ENCODE measurements around the gene CCL4L2. TPM values are rescaled to one million over a fixed set of nuclear protein-coding genes. Genes with fewer than 3 reads are reported as not detected.

Gene CCL4L2
- polyA plus RNA-seq, 1 of the 3 experiments (the other 2 are of a cell fraction): not detected

GRCh38 chr17:36212966-36213365 lies 2.1 kb downstream of the CCL4L2 start:
- H3K9me3 ChIP-seq: no peaks in the 10 kb centered on the region
- H3K27me3 ChIP-seq (ENCODE audit: insufficient read depth): peaks cover 27% of the 10 kb centered on the region; the same call in 1 of the 2 replicates
- 22% methylated on average over 3 of the region's 3 CpGs for WGBS (ENCODE audit: low lambda C conversion rate)
- no peak for DNase-seq
- H3K9ac ChIP-seq: no peak overlapping the region
- H2AFZ ChIP-seq (ENCODE audit: low read depth): no peak overlapping the region
- no peak overlapping the region for H3K4me3 ChIP-seq (ENCODE audit: low read depth in 2 of 2, low read length in 1 of 2)
- no peak overlapping the region for H3K27ac ChIP-seq (ENCODE audit: low read depth in 2 of 2, low read length in 1 of 2)
- no peaks in the 10 kb centered on the region for H3F3A ChIP-seq (replicated peaks; ENCODE audit: insufficient read depth)
- H3K79me2 ChIP-seq (ENCODE audit: insufficient read depth): no peaks in the 10 kb centered on the region
- no peaks in the 10 kb centered on the region for H3K9me2 ChIP-seq
- ChIA-PET POLR2A (no interaction called here), CTCF (no interaction called here)
- H4K20me1 ChIP-seq (ENCODE audit: insufficient read depth): no peaks in the 10 kb centered on the region
- no peaks in the 10 kb centered on the region for H3K4me1 ChIP-seq (ENCODE audit: control insufficient read depth in 1 of 2, insufficient read depth in 2 of 2, low read depth in 1 of 2, low read length in 1 of 2)
- H3K4me2 ChIP-seq: no peak overlapping the region
- no peaks in the 10 kb centered on the region for H3K36me3 ChIP-seq (replicated peaks in 1 of 2; ENCODE audit: control insufficient read depth in 1 of 2, insufficient read depth in 2 of 2, low read length in 1 of 2)
- TF ChIP-seq GATA2 (CRISPR knock-in tag; IDR thresholded peaks at IDR 0.05): no peak
- no peak for TF ChIP-seq FOSL2 (IDR thresholded peaks at IDR 0.05; ENCODE audit: borderline replicate concordance, low read depth)
- no peak for TF ChIP-seq USF2 (IDR thresholded peaks at IDR 0.05; ENCODE audit: borderline replicate concordance, low read depth, low read length)
- no peak for TF ChIP-seq NRF1 (IDR thresholded peaks at IDR 0.05; ENCODE audit: low read depth, low read length)
- TF ChIP-seq YY1 (IDR thresholded peaks at IDR 0.05; ENCODE audit: low read depth): no peak
- TF ChIP-seq SMC3 (IDR thresholded peaks at IDR 0.05; ENCODE audit: low read depth, low read length): no peak
- no peak for TF ChIP-seq CTCF (IDR thresholded peaks at IDR 0.05)
- no peak for TF ChIP-seq POLR2AphosphoS5 (IDR thresholded peaks at IDR 0.05; ENCODE audit: low read depth, low read length)
- TF ChIP-seq TAF1 (IDR thresholded peaks at IDR 0.05; ENCODE audit: borderline replicate concordance, low read depth, low read length): no peak
- no peak for TF ChIP-seq PBX3 (IDR thresholded peaks at IDR 0.05)
- no peak for TF ChIP-seq SIN3A (IDR thresholded peaks at IDR 0.05; ENCODE audit: borderline replicate concordance, low read depth, low read length)

GRCh38 chr17:36213695-36214094 lies 2.8 kb downstream of the CCL4L2 start:
- Histone ChIP-seq H3F3A (replicated peaks; ENCODE audit: insufficient read depth) (no peaks in the 10 kb centered on the region), H3K9me3 (no peaks in the 10 kb centered on the region), H3K4me2 (no peak overlapping the region), H3K27ac (ENCODE audit: low read depth in 2 of 2, low read length in 1 of 2) (no peak overlapping the region), H3K4me3 (ENCODE audit: low read depth in 2 of 2, low read length in 1 of 2) (no peak overlapping the region), H3K4me1 (ENCODE audit: control insufficient read depth in 1 of 2, insufficient read depth in 2 of 2, low read depth in 1 of 2, low read length in 1 of 2) (no peaks in the 10 kb centered on the region), H3K9ac (no peak overlapping the region), H2AFZ (ENCODE audit: low read depth) (no peak overlapping the region), H3K36me3 (replicated peaks in 1 of 2; ENCODE audit: control insufficient read depth in 1 of 2, insufficient read depth in 2 of 2, low read length in 1 of 2) (no peaks in the 10 kb centered on the region), H3K79me2 (ENCODE audit: insufficient read depth) (no peaks in the 10 kb centered on the region), H3K27me3 (ENCODE audit: insufficient read depth) (peaks cover 27% of the 10 kb centered on the region; the same call in 1 of the 2 replicates), H4K20me1 (ENCODE audit: insufficient read depth) (no peaks in the 10 kb centered on the region), H3K9me2 (no peaks in the 10 kb centered on the region)
- CTCF ChIA-PET: no interaction called here
- TF ChIP-seq CHD2 (IDR thresholded peaks at IDR 0.05; ENCODE audit: low read length, partially characterized antibody) (no peak), RFX5 (IDR thresholded peaks at IDR 0.05; ENCODE audit: low read length) (no peak), JUND (IDR thresholded peaks at IDR 0.05) (no peak), FOXJ3 (CRISPR knock-in tag; IDR thresholded peaks at IDR 0.05) (no peak), FOSL2 (IDR thresholded peaks at IDR 0.05; ENCODE audit: borderline replicate concordance, low read depth) (no peak), YY1 (IDR thresholded peaks at IDR 0.05; ENCODE audit: low read depth) (no peak), MAX (IDR thresholded peaks at IDR 0.05; ENCODE audit: low read depth) (no peak)
- no peak for DNase-seq
- WGBS (ENCODE audit: low lambda C conversion rate): 15% methylated on average over 3 of the region's 3 CpGs
- POLR2A ChIA-PET: no interaction called here

Measured in SK-N-SH (cell line).